C4-2B (cell line): ENCODE data around the gene KCNK1.

Source experiments
- H3K27ac ChIP-seq: fragments of 450-650 bp; 2 replicates; pipeline ENCODE4 v1.5.1; 2017
- CTCF ChIP-seq: fragments of 450-650 bp; conservative IDR thresholded peaks from 2 replicates; pipeline ENCODE4 v1.5.1; 2017; ENCODE audit warnings: mild to moderate bottlenecking
- ZFX ChIP-seq: fragments of 450-650 bp; IDR thresholded peaks from 2 replicates; pipeline ENCODE4 v1.6.1; 2017

Gene KCNK1

DNA sequence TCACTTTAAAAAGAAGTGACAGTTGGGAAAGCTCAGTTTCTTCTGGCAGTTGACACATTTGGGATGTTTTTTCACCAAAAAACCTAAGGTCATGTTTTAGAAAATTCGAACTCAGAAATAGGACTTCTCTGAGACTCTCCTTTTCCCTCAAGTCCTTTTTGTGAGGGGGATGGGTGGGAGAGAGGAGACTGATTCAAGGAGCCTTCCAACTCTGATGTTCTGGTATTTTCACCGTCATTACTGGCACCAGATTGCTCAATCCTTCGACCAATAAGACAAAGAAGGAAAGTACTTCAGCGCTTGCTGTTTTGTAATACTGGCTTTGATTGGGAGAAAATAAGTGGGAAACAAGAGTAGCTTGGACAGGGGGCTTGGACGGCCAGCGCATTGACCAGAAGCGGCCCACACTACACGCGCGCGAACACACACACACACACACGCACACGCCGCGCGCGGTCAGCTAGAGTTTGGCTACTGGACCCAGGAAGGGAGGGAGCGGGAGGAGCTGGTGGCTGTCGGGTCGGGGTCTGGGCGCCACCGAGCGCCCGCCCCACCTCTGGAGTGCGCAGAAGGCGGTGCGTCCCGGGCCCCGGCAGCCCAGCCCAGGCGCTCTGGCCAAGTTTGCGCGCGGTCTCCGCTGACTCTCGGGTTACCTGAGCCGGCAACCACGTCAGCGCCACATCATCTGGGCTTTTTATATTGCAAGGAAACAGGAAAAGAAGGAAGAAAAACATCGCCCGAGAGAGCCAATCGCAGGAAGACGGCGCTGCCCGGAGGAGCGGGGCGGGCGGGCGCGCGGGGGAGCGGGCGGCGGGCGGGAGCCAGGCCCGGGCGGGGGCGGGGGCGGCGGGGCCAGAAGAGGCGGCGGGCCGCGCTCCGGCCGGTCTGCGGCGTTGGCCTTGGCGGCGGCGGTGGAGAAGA, at the start of gene KCNK1:
KCNK1 (plus strand) TSS at position 855 of the 921 bp plus-strand sequence; CDS start at position 921, 66 bp downstream.
- TF ChIP-seq ZFX (no peak), CTCF (no peak)
- peak within 1 kb of the TSS; percentile 88 for H3K27ac ChIP-seq

DNA sequence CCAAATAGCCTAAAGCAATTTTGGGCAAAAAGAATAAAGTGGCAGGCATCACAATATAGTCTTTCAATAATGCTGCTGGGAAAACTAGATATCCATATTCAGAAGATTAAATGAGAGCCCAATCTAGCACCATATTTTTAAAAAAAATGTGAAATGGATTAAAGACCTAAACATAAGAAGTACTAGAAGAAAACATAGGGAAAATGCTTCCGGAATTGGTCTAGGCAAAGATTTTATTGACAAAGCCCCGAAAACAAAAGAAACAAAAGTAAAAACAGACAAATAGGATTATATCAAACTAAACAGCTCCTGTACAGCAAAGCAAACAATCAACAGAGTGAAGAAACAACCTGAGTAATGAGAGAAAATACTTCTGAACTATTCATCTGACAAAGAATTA, 48.6 kb upstream of the KCNK1 start:
- TF ChIP-seq ZFX (no peak), CTCF (no peak)
- no peak overlapping the region for H3K27ac ChIP-seq

DNA sequence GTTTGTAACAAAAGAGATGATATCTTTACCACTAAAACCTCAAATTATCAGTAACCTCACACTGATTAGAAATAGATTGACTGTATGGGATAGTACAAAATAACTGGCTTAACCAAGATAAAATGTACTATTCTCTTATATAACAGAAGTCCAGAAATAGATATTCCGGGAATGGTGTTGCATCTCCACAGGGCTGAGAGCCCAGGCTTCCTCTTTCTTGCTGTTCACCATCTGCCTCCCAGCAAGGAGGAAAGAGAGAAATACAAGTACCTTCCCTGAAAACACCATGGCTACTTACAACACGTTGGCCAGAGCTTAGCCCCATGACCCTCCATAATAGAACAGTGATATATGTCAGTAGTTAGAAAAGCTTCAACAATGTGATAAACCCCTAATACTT, 47.0 kb upstream of the KCNK1 start:
- no peak for TF ChIP-seq CTCF
- TF ChIP-seq ZFX = no peak
- no peak overlapping the region for H3K27ac ChIP-seq

GRCh38 chr1:233569636-233570035, 44.3 kb upstream of the KCNK1 start:
- TF ChIP-seq CTCF (no peak), ZFX (no peak)
- H3K27ac ChIP-seq = no peak overlapping the region

- no peak for TF ChIP-seq ZFX
- no peak for TF ChIP-seq CTCF
- H3K27ac ChIP-seq = no peak overlapping the region
Observed at GRCh38 chr1:233570216-233570615, 43.7 kb upstream of the KCNK1 start.

DNA sequence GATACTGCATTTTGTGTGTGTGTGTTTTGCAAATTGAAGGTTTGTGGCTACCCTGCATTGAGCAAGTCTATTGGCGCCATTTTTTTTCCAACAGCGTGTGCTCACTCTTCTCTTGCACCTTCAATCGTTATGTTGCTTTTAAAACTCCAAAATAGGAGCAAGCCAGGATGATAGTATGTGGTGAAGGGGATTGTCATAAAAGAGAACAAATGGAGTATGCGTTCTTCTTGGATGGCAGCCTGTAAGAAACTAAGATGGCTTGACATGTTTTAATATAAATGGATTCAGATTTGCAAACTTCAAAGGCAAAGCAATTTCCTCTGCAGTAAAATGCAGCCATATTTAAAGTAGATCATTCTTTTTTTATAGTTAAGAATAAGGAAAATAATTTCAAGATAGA, 43.2 kb upstream of the KCNK1 start:
- no peak overlapping the region for H3K27ac ChIP-seq
- TF ChIP-seq CTCF = no peak
- no peak for TF ChIP-seq ZFX

DNA sequence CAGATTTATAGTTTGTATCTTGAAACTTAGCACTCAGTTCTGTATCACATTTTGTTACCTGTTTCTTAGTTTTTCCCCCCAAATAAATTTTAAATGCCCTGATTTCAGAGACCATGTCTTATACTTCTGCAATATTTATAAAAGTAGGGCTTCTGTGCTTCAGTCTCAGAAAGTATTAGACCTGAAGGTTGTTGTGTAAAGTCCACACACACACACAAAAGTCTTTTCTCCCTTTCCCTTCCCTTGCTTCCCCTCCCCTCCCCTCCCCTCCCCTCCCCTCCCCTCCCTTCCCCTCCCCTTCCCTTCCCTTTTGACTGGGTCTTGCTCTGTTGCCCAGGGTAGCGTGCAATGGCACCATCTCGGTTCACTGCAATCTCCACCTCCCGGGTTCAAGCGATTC, 41.0 kb upstream of the KCNK1 start:
- H3K27ac ChIP-seq = no peak overlapping the region
- no peak for TF ChIP-seq CTCF
- no peak for TF ChIP-seq ZFX
